ENCODE measurements around the gene MEOX2.

Gene MEOX2

DNA sequence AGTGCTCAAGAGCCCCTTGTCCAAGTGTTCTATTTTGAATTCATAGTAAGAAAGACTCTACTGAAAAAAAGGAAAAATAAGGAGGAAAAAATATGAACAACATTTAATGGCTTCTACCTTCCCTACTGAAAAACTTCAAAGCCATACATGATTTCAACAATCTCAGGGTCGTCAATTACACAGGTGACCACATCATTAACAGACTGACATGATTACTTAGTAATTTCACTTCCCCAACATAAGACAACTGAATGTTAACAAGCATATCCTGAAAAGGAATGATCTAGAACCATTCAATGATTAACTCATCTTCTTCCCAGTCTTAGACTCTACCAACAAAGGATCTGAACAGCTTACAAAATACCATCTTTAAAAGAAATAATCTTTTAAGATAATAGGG lies 34.8 kb downstream of the MEOX2 start:
- Histone ChIP-seq H3K36me3 (replicated peaks; ENCODE audit: low read depth, low read length) (no peaks in the 10 kb centered on the region), H3K9ac (ENCODE audit: low read length) (no peak overlapping the region), H2AFZ (ENCODE audit: low read depth, low read length) (no peak overlapping the region), H3K4me1 (ENCODE audit: low read length) (peaks cover 9% of the 10 kb centered on the region), H3K79me2 (ENCODE audit: low read length) (no peaks in the 10 kb centered on the region), H3K27me3 (ENCODE audit: low read depth, low read length) (no peaks in the 10 kb centered on the region), H3K9me3 (ENCODE audit: insufficient read depth, low read length) (no peaks in the 10 kb centered on the region), H4K20me1 (ENCODE audit: insufficient read depth, low read length) (no peaks in the 10 kb centered on the region), H3K4me3 (ENCODE audit: low read length) (no peak overlapping the region), H3K4me2 (ENCODE audit: low read length) (peak overlapping the region; percentile 26), H3K27ac (ENCODE audit: low read length) (no peak overlapping the region)
- TF ChIP-seq EZH2phosphoT487 (IDR thresholded peaks at IDR 0.05; ENCODE audit: low read depth), result no peak
- TF ChIP-seq, protein P1, sequence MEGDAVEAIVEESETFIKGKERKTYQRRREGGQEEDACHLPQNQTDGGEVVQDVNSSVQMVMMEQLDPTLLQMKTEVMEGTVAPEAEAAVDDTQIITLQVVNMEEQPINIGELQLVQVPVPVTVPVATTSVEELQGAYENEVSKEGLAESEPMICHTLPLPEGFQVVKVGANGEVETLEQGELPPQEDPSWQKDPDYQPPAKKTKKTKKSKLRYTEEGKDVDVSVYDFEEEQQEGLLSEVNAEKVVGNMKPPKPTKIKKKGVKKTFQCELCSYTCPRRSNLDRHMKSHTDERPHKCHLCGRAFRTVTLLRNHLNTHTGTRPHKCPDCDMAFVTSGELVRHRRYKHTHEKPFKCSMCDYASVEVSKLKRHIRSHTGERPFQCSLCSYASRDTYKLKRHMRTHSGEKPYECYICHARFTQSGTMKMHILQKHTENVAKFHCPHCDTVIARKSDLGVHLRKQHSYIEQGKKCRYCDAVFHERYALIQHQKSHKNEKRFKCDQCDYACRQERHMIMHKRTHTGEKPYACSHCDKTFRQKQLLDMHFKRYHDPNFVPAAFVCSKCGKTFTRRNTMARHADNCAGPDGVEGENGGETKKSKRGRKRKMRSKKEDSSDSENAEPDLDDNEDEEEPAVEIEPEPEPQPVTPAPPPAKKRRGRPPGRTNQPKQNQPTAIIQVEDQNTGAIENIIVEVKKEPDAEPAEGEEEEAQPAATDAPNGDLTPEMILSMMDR (IDR thresholded peaks at IDR 0.05; ENCODE audit: low read depth, low read length), result no peak

DNA sequence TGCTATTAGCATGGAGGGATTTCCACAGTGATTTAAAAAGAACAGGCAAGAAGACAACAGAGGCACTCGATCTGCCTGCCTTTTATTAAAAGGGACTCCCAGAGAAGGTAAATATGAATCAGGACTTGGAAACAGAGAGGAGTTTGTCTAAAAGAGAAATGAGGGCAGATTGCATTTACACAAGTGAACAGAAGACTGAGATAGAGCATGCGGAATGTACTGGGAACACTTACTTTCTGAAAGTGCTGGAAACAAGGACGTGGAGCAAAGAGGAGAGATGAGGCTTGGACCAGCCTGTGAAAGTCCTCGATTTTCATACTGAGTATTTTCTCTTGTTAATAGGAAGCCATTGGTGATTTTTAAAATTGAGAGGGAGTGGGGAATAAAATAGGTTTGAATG lies 35.7 kb downstream of the MEOX2 start:
- no peak overlapping the region for H2AFZ ChIP-seq (ENCODE audit: low read depth, low read length)

DNA sequence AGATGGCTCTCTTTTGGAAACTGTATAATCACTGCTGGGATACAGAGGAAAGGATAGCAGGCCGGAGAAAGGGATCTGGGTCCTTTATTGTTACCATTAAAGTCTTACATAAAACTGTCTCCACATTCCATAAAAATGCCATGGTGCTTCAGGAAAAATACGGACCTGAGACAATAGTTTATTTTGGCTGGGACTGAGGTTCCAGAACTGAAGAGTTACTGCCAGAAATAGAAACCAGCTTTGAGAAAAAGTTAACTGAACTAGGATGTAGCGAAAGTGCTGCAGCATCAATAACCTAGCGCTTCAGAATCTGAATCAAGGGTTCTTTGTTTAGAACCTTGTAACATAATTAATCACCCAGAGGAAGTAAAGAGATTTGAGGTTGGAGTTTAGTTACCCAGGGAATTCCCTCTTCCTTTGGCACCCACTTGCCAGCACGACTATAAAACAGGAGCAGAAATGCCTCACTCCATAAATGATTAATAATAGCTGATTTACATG lies 38.0 kb downstream of the MEOX2 start:
- Histone ChIP-seq H4K20me1 (ENCODE audit: insufficient read depth, low read length) (no peaks in the 10 kb centered on the region), H3K27me3 (ENCODE audit: low read depth, low read length) (no peaks in the 10 kb centered on the region), H3K9ac (ENCODE audit: low read length) (no peak overlapping the region), H3K36me3 (replicated peaks; ENCODE audit: low read depth, low read length) (no peaks in the 10 kb centered on the region), H2AFZ (ENCODE audit: low read depth, low read length) (no peak overlapping the region), H3K79me2 (ENCODE audit: low read length) (no peaks in the 10 kb centered on the region), H3K4me2 (ENCODE audit: low read length) (0 out of 2 replicates have a peak overlapping the region, but pooled peaks have one; percentile 7), H3K9me3 (ENCODE audit: insufficient read depth, low read length) (no peaks in the 10 kb centered on the region), H3K27ac (ENCODE audit: low read length) (no peak overlapping the region), H3K4me3 (ENCODE audit: low read length) (no peak overlapping the region), H3K4me1 (ENCODE audit: low read length) (peaks cover 9% of the 10 kb centered on the region)
- no peak for TF ChIP-seq EZH2phosphoT487 (IDR thresholded peaks at IDR 0.05; ENCODE audit: low read depth)
- TF ChIP-seq, protein P1 (IDR thresholded peaks at IDR 0.05; ENCODE audit: low read depth, low read length), result no peak

More for the DNA sequence above, 35.7 kb downstream of the MEOX2 start:
- no peaks in the 10 kb centered on the region for H3K9me3 ChIP-seq (ENCODE audit: insufficient read depth, low read length)
- no peak overlapping the region for H3K4me2 ChIP-seq (ENCODE audit: low read length)
- no peaks in the 10 kb centered on the region for H3K36me3 ChIP-seq (replicated peaks; ENCODE audit: low read depth, low read length)
- H3K4me1 ChIP-seq (ENCODE audit: low read length), result peaks cover 9% of the 10 kb centered on the region
- H4K20me1 ChIP-seq (ENCODE audit: insufficient read depth, low read length), result no peaks in the 10 kb centered on the region
- TF ChIP-seq EZH2phosphoT487 (IDR thresholded peaks at IDR 0.05; ENCODE audit: low read depth), result no peak
- TF ChIP-seq, protein P1 (IDR thresholded peaks at IDR 0.05; ENCODE audit: low read depth, low read length), result no peak
- no peaks in the 10 kb centered on the region for H3K27me3 ChIP-seq (ENCODE audit: low read depth, low read length)
- H3K4me3 ChIP-seq (ENCODE audit: low read length), result no peak overlapping the region
- H3K9ac ChIP-seq (ENCODE audit: low read length), result no peak overlapping the region
- no peak overlapping the region for H3K27ac ChIP-seq (ENCODE audit: low read length)
- no peaks in the 10 kb centered on the region for H3K79me2 ChIP-seq (ENCODE audit: low read length)

DNA sequence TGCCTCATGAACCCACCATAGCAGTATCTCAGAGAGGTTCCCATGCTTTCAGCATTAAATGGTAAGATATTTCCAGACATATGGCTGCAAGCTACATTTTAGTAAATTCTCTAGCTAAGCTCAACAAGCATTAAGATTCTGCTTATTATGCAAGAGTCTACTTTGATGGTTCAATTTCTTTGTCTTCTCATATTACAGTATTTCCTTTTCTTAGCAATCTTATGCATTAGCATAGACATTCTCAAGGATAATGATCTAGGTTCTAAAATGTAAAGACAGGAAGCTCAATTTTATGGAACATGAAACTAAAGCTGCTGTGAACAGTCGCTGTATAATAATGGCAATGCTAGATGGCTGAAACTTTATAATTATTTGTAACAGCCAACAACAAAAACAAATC lies 39.2 kb downstream of the MEOX2 start:
- Histone ChIP-seq H3K27me3 (ENCODE audit: low read depth, low read length) (no peaks in the 10 kb centered on the region), H4K20me1 (ENCODE audit: insufficient read depth, low read length) (no peaks in the 10 kb centered on the region), H3K9ac (ENCODE audit: low read length) (no peak overlapping the region), H3K9me3 (ENCODE audit: insufficient read depth, low read length) (no peaks in the 10 kb centered on the region), H3K4me1 (ENCODE audit: low read length) (peaks cover 9% of the 10 kb centered on the region), H2AFZ (ENCODE audit: low read depth, low read length) (no peak overlapping the region), H3K4me2 (ENCODE audit: low read length) (no peak overlapping the region), H3K4me3 (ENCODE audit: low read length) (no peak overlapping the region), H3K27ac (ENCODE audit: low read length) (no peak overlapping the region), H3K79me2 (ENCODE audit: low read length) (no peaks in the 10 kb centered on the region), H3K36me3 (replicated peaks; ENCODE audit: low read depth, low read length) (no peaks in the 10 kb centered on the region)
- TF ChIP-seq, protein P1 (IDR thresholded peaks at IDR 0.05; ENCODE audit: low read depth, low read length), result no peak
- TF ChIP-seq EZH2phosphoT487 (IDR thresholded peaks at IDR 0.05; ENCODE audit: low read depth), result no peak
